NCI-H510A (cell line): ENCODE measurements around the gene IL7R.
"Not testable (repeated sequence)": the region's sequence is repeated elsewhere in the genome, so short reads cannot be mapped to it uniquely, and the experiment has no call there.

Experiments used
- DNase-seq: peaks from one replicate; lab custom pipeline; 2025; lab: John Stamatoyannopoulos, UW

Gene IL7R

DNA sequence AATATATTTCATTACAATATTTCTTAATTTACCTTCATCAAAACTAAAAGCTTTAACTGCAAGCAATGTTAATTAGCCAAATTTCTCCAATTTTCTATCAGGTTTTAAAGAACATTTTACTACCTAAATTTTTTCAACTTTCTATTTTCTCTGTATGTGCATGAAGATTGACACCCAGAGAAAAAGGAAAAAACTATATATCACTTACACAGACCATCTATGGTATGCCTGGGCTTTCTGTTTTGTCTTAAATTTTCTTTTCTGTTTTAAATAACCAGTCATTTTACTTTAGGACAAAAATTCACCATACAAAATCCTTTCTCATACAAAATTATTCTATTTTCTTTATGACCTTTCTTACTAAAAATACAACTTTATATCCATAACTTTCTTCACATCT lies 13.8 kb upstream of the IL7R start:
- DNase-seq: no peak

DNA sequence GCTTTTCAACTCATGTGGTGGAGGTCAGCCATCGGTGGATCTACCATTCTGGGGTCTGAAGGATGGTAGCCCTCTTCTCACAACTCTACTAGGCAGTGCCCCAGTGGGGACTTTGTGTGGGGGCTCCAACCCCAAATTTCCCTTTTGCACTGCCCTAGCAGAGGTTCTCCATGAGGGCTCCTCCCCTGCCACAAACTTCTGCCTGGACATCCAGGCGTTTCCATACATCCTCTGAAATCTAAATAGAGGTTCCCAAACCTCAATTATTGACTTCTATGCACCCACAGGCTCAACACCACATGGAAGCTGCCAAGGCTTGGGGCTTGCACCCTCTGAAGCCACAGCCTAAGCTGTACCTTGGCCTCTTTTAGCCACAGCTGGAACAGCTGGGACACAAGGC lies 11.2 kb upstream of the IL7R start:
- DNase-seq: not testable (repeated sequence)

DNA sequence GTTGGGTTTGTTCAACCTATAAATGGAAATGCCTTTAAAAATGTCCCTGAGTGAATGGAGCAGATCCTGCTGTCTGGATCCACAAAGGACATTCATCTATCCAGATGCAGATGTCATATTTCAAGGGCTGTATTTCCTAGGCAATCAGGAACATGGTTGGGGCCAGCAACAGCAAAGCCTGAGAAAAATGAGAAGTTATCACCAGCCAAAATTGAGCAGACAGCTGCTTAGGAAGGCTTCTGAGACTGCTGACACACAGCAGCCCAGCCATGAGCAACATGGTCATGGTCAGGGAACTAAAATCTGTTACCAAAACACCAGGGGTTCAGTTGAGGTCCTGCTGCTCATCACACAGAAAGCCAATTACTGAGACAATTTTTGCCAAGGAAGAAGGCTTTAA lies 9.2 kb upstream of the IL7R start:
- no peak for DNase-seq

DNA sequence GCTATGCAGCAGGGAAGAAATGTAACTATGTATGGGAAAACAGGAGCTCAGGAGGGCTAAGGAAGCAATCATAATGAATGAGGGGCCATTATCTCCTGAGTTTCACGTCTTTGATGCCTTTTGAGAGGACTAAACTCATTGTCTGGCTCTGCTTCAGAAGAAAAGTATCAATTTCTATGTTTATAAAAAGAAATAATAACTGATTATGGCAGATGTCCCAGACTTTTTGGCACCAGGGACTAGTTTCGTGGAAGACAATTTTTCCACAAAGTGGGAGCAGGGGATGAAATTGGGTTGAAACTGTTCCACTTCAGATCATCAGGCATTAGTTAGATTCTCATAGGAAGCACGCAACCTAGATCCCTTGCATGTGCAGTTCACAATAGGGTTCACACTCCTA lies 8.7 kb upstream of the IL7R start:
- DNase-seq: no peak

DNA sequence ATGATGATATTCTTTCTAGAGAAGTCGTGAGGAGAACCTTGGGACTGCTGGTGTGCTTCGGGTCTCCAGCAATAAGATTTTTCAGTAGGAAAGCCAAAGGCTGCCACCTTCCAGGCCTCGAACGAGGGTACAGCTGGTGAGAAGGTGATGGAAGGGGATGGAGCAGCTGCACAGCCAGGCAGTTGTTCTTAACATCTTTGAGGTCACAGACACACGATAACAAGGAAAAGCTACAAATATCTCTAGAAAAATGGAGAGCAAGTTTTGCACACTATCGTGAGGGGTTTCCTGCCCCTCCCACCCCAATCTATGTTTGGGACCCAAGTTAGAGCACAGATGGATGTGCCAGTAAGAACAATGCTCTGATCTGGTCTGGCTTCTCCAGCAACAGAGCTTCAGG lies 6.8 kb upstream of the IL7R start:
- DNase-seq: no peak

DNA sequence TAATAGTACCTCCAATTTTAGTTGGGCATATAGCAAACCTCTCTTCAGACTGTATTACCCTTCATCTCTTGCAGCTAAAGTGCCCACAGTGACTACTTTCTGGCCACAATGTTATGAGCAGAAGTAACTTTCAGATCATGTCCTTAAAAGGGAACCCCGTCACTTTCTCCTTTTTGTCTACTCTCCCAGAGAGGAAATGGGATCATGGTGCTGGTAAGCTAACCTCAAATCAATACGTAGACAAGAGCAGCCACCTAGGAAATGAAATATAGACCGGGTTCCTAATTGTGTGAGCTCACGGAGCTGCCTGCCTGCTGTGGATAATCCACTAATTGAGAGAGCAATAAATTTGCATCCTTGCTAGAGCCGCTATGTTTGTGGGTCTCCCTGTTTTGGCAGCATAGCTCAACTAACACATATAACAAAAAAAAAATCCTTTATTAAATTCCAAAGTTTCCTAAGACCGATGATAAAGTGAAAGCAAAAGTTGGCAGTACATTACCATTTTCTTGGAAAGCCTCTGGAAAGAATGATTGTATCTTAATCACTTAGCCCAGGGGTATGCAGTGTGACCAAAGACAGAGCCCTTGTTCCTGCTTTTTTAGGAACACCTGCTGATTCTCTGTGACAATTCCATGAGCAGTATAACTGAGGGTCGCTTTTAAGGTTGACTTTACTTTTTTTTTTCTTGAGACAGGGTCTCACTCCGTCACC lies 5.6 kb upstream of the IL7R start:
- DNase-seq: no peak

DNA sequence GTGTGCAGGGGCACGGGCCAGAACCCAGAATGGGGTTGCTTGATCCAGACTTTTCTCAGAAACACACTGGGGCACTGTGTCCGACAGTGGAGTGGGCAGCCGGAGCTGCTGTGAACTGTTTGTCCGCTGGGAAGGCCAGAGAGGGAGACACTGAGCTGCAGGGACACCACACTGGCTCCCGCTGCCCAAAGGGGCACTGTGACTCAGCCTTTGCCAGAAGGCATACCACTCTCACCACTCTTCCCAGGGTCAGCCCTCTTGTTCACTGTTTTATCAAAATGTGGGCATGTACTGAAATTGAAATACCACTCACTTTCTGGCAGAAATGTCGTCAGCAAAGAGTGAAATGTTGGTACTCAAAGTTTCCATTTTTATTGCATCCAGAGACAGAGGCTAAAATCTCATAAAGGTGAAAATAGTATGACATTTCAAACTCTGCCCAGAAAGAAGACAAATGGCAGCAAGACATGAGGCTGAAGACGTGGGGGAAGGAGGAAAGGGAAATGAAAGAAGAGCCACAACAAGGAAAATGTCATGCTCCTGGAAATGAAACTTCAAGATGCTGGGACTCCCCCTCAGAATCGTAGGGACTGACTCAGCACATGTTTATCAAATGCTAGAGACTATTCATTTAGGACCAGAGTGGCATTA lies 4.5 kb upstream of the IL7R start:
- no peak for DNase-seq

DNA sequence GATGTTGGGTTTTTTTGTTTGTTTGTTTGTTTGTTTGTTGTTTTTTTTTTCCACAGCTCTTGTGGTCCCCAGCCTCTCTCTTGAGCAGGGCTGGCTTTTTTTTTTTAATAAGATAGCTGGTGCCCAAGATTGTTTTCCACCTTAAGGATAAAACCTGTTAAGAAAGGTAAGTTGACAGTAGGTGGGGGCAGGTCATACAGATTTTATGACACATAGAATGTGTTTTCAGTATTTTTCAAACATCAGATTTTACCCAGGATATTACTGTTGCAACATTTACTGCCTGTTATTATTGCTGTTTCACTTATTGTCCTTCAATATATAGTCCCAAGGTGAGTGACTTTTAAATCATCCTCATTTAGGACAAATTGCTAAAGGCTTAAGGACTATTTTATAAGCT lies 3.9 kb upstream of the IL7R start:
- DNase-seq: no peak

DNA sequence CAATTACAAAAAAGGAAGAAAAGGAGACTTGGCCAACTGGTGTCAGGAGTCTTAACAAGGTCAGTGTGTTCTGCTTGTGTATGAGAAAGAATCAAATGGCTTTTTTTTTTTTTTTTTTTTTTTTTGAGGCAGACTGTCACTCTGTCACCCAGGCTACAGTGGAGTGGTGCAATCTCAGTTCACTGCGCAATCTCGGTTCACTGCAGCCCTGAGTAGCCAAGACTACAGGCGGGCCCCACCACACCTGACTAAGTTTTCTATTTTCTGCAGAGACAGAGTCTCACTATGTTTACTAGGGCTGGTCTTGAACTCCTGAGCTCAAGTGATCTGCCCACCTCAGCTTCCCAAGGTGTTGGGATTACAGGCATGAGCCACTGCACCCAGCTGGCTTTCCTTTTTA lies 3.1 kb upstream of the IL7R start:
- DNase-seq: no peak

DNA sequence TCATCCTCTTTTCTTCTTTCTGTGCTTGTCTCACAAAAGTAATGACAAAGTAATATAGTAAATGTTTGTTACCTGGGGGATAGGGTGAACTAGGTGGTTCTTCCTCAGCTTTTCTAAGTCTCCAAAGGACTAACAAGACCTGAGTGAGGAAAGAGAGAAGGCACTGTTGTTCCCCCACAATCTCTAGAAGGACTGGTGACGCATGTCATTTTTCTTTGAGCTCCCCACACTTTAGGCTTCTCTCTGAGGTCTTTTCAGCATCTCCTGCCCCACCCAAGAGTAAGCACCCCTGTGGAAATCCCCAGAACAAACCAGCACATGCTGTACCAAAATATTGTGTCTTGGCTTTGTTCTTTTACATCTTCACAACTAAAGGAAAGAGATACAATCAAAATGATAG lies 2.4 kb upstream of the IL7R start:
- DNase-seq: no peak

DNA sequence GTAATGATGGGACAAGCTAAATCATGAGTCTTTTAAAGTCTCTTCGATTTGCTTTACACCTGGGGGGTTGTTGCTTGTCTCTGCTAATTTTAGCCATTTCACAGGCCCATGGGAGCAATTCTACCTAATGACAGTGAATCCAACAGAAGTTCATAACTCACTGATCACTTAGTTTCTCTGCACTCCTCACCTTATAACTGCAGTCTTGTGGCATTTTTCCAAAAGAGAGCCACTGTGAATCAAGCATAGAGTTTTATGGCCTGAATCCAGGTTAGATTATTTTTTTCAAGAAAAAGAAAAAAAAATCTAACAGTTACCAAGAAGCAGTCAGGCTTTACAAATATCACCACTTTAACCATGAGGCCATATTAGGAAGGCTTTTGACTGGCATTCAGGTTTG lies 1.5 kb upstream of the IL7R start:
- no peak for DNase-seq

DNA sequence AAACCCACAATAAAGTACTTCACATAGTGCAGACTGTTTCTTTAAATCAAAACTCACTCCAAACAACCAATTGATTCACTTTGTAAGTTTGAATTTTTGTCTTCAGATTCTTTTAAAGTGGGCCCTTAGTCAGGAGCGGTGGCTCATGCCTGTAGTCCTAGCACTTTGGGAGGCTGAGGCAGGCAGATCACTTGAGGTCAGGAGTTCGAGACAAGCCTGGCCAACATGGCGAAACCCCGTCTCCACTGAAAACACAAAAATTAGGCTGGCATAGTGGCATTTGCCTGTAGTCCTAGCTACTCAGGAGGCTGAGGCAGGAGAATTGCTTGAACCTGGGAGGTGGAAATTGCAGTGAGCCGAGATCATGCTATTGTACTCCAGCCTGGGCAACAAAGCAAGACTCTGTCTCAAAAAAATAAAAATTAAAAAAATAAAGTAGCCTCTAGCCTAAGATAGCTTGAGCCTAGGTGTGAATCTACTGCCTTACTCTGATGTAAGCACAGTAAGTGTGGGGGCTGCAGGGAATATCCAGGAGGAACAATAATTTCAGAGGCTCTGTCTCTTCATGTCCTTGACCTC lies 416 bp upstream of the IL7R start:
- DNase-seq: not testable (repeated sequence)

DNA sequence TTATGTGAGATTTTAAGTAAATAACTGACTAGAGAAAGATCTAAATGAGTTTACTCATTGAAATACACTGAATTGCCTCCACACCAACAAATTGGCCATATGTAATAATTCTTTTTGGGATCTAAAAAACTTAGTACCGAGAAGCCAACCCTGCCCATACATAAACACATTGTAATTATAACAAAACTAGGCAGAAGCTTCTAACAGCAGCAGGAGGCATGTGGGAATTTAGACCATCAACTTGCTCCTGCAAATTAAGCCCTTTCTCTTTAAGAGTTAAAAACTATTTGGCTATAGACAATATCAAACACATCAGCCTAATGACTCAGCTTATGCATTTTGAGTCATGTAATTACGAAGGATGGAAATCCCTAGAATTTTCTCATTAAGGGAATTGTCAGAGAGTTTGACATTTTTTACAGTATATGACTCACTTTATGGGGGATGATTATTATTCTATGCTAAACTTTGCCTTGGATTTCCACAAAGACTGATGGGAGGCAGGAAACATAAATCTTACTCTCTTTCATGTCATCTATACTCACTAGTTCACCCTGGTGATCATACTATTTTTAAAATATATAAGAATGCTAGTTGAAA lies 1.0 kb downstream of the IL7R start:
- no peak for DNase-seq

DNA sequence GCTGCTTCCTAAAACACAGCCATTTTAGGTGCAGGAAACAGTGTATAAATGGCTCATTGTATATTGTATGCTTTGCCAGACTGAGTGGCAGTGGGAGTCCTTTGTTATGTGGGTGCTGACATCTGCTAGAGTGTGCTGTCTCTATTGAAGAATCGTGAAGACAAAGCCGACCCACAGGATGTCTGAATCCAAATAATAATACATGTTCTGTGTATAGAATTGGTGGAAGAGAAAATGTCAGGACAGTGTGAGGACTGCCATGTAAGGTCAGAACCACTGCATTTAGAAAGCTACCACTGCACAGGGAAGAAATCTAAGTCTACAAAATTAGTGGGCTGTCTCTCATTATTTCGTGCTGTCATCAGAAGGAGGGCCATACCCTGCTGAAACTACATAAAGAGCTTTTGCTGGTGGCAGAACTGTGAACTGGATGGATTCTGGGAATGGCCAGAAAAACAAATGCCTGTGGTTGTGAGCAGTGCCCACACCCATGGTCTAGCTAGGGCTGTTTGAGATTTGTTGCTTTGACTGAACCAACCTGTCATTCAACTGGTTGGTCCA lies 2.5 kb downstream of the IL7R start:
- DNase-seq: no peak

DNA sequence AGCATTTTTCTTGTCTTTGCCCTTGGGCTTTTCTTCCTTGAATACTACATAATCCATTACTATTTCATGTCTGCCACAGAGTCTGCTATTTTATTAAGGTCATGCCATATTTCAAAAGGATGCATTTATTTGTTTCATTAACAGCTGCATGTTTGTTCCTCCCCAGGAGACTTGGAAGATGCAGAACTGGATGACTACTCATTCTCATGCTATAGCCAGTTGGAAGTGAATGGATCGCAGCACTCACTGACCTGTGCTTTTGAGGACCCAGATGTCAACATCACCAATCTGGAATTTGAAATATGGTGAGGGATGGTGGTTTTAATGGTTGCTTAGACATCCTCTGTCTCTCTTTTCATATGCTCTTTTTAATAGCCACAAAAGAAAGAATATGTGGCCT lies 4.0 kb downstream of the IL7R start:
- no peak for DNase-seq

DNA sequence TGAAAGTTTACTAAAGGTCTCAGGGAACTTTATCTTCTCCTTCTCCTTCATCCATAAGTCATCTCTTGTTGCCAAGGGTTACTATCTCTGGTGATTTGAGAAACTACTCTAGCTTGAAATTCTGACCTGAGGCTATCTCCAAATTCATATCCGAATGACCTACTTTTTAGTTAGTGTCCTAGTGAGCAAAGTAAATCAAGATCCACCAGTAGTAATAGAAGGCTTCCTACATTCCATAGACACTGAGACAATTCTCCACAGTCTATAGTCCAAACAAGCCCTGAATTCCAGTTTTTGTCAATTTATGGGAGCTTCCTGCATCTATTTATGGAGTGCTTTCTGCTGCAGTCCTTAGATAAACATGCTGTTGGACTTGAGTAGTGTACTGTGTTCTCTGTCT lies 5.0 kb downstream of the IL7R start:
- DNase-seq: no peak

DNA sequence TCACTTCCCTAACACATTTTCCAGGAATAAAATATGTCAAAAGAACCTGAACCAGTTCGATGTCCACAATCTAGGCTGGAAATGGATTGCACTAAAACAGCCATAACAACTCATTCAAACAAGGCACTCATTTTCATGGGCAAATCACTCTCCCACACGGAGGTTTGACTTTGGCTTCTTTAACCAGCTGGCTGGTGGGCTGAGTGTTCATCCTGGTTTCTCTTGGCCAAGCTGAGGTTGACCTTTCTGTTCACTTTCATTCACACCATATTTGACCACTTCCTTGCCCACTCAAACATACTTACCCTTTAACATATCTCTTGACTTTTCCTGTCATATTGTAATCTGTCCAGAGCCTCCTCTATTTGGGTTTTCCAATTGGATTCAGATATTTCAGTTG lies 5.4 kb downstream of the IL7R start:
- DNase-seq: no peak

DNA sequence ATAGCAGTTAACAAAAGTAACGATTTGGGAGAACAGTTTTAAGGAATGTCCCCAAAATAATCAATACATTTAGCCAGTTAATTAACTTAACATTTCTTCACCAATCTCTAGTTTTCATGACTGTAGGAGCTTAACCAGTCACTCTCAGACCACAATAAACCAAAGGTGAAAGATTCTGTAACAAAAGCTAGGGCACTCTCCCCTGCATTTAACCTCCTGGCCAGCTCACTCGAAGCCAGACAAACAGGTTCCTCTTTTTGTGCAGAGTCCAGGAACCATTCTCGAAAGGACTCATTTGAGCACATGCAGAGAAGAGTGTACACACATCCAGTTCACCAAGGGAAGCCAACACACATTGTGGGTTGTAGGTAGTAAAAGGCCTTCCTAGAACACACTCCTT lies 6.5 kb downstream of the IL7R start:
- DNase-seq: no peak

DNA sequence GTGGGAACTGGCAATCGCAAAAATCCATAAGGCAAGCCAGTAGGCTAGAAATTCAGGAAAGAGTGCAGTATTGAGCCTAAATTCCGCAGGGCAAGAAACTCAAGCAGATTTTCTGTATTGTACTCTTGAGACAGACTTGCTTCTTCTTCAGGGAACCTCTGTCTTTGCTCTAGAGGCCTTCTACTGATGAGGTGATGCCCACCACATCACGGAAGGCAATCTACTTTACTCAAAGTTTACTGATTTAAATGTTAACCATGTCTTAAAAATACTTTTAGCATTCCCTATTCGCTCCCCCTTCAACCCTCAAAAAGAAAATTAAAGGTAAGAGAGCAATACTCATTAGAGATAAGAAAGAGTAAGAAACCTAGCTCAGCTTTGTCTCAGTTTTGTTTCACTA lies 11.3 kb downstream of the IL7R start:
- no peak for DNase-seq

DNA sequence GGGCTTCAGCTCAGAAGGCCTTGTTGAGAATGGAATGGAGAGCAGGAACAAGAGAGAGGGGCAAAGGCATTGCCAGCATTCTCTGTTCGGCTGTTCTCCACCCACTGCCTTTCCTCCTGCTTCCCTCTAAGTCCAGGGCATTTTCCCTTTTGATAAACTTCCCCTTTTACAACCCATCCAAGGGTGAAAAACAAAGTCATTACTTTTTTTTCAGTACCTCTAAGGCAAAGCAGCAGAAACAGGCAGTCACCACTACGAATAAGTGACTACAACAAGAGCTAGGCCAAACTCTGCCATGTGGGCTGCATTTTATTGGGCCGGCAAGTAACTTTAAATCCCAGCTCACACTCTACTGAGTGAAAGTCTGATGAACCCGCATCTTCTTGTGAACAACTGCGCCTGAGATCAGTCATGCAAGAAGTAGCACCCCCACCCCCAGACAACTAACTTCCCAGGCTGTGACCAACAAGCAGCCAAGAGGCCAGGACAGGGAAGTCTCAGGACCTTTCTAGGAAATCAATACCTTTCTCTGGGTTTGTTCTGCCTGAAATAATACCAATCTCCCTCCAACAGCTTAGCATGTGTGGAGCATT lies 13.1 kb downstream of the IL7R start:
- DNase-seq: no peak

DNA sequence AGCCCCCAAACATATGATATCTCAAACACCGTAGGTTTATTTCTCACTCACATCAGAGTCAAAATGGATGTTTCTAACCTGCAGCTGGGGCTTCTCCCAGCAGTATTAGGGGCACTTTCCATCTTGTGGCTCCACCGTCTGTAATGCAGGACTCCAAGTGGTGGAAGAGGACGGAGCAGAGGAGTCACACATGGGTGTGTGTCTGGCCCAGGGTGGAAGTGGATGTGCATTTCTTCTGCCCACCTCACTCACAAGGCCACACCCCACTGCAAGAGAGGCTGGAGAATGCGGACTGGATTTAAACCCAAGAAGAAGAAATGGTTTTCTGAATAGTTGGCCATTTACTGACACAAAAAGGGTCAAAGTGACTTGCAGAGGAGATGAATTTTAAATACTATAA lies 13.9 kb downstream of the IL7R start:
- no peak for DNase-seq

DNA sequence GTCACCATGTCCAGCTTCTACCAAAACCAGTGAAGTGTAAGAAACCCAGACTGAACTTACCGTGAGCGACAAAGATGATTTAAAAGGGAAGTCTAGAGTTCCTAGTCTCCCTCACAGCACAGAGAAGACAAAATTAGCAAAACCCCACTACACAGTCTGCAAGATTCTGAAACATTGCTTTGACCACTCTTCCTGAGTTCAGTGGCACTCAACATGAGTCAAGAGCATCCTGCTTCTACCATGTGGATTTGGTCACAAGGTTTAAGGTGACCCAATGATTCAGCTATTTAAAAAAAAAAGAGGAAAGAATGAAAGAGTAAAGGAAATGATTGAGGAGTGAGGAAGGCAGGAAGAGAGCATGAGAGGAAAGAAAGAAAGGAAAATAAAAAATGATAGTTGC lies 19.8 kb downstream of the IL7R start:
- no peak for DNase-seq

DNA sequence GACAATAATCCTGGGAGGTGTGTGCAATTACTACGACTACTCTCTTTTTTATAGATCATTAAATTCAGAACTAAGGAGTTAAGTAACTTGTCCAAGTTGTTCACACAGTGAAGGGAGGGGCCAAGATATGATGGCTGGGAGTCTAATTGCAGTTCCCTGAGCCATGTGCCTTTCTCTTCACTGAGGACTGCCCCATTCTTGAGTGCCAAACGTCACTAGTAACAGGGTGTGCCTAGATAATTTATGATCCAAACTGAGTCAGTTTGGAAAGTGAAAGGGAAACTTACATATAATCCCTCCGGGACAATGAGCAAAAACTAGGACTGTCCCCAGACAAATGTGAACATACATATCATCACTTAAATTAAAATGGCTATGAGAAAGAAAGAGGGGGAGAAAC lies 20.2 kb downstream of the IL7R start:
- DNase-seq: no peak
